ENCODE measurements around the gene RPL34. TPM values are rescaled to one million over a fixed set of nuclear protein-coding genes. Genes with fewer than 3 reads are reported as not detected.

Gene RPL34
- total RNA-seq, 1 experiment from 2014 or later, result 488 TPM

DNA sequence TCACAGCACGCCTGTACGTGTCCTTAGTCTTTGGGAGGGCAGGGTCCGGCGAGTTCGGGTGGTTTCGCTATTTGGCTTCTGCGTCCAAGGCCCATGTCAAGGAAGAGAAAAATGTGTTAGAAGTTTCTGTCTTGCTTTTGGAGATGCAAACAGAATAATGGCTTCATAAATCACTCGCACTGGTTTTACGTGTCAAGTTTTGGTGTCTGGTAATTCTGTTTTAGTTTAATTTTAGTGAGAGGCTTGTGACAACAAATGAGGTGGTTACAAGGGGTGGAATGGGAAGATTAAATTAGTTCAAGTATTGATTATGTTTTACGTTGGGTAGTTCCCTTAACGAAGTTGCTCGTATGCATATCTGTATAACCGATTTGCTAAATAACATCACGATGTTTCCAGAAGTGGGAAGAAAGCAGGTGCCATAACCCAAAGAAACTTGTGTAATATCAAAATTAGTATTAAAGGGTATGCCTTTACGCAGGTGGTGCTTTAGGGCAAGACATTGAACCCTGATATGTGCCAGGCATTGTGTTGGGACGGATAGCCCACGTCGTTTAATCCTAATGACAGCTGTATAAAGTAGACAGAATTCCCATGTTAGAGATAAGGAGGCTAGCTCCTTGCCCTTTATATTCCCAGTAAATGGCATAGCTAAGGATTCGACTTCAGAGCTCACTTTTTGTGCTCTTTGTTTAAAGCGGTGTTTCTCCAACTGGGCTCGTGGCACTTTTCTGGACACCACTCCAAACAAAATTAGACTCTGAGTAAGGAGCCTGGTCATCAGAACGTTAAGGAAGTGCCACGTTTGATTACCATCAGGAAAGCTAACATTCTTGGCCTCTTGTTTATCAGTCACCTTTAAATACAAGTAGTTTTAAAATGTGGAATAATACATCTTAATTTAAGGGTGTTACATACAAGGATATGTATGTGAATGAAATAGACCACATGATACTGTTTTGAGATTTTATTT lies 843 bp downstream of the RPL34 start:
- intact Hi-C loops (cut with micrococcal nuclease; ENCODE audit: unreplicated experiment) (no loop called here), in situ Hi-C loops (cut with HindIII; ENCODE audit: low pct_unique_long_range_greater_than_20kb, low sequenced_read_pairs) (no loop called here)
- peak overlapping the region; percentile 95 to 99 for H3K4me3 ChIP-seq (ENCODE audit: low read depth in 2 of 2, low read length in 2 of 2)
- no peaks in the 10 kb centered on the region for H3K9me3 ChIP-seq (ENCODE audit: control insufficient read depth, insufficient read depth, low read depth, low read length)
- DNase-seq (ENCODE audit: low read depth, low spot score) (no peak), ATAC-seq (no peak)
- TSS peak; percentile 83 for BruUV-seq (replicated peaks)
- peaks cover 7% of the 10 kb centered on the region for H3K4me1 ChIP-seq (ENCODE audit: control insufficient read depth, insufficient read depth, low read length)
- H3K36me3 ChIP-seq (ENCODE audit: control insufficient read depth, insufficient read depth, low read length), result peaks cover 35% of the 10 kb centered on the region
- H3K27me3 ChIP-seq (ENCODE audit: control insufficient read depth, insufficient read depth, low read length), result no peaks in the 10 kb centered on the region
- POLR2A ChIA-PET, result interaction anchor here (0.6 kb wide), 1 partner anchor 46 kb away, joined by 4 read pairs; no protein-coding TSS in a partner anchor
- CTCF ChIA-PET, result no interaction called here
- H3K27ac ChIP-seq (ENCODE audit: low read length), result peak overlapping the region; percentile 98
- TF ChIP-seq, protein P1, sequence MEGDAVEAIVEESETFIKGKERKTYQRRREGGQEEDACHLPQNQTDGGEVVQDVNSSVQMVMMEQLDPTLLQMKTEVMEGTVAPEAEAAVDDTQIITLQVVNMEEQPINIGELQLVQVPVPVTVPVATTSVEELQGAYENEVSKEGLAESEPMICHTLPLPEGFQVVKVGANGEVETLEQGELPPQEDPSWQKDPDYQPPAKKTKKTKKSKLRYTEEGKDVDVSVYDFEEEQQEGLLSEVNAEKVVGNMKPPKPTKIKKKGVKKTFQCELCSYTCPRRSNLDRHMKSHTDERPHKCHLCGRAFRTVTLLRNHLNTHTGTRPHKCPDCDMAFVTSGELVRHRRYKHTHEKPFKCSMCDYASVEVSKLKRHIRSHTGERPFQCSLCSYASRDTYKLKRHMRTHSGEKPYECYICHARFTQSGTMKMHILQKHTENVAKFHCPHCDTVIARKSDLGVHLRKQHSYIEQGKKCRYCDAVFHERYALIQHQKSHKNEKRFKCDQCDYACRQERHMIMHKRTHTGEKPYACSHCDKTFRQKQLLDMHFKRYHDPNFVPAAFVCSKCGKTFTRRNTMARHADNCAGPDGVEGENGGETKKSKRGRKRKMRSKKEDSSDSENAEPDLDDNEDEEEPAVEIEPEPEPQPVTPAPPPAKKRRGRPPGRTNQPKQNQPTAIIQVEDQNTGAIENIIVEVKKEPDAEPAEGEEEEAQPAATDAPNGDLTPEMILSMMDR (IDR thresholded peaks at IDR 0.05), result no peak
- TF ChIP-seq, protein P2, sequence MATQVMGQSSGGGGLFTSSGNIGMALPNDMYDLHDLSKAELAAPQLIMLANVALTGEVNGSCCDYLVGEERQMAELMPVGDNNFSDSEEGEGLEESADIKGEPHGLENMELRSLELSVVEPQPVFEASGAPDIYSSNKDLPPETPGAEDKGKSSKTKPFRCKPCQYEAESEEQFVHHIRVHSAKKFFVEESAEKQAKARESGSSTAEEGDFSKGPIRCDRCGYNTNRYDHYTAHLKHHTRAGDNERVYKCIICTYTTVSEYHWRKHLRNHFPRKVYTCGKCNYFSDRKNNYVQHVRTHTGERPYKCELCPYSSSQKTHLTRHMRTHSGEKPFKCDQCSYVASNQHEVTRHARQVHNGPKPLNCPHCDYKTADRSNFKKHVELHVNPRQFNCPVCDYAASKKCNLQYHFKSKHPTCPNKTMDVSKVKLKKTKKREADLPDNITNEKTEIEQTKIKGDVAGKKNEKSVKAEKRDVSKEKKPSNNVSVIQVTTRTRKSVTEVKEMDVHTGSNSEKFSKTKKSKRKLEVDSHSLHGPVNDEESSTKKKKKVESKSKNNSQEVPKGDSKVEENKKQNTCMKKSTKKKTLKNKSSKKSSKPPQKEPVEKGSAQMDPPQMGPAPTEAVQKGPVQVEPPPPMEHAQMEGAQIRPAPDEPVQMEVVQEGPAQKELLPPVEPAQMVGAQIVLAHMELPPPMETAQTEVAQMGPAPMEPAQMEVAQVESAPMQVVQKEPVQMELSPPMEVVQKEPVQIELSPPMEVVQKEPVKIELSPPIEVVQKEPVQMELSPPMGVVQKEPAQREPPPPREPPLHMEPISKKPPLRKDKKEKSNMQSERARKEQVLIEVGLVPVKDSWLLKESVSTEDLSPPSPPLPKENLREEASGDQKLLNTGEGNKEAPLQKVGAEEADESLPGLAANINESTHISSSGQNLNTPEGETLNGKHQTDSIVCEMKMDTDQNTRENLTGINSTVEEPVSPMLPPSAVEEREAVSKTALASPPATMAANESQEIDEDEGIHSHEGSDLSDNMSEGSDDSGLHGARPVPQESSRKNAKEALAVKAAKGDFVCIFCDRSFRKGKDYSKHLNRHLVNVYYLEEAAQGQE (IDR thresholded peaks at IDR 0.05; ENCODE audit: insufficient read depth in 1 of 2, low read depth in 2 of 2, low read length in 1 of 2), result no peak
- TF ChIP-seq POLR2AphosphoS5 (IDR thresholded peaks at IDR 0.05; ENCODE audit: low read depth, low read length) (no peak), SIN3A (IDR thresholded peaks at IDR 0.05; ENCODE audit: borderline replicate concordance, insufficient read depth, low read depth, low read length) (no peak), TCF7L2 (IDR thresholded peaks at IDR 0.05; ENCODE audit: low read depth, low read length) (no peak)

DNA sequence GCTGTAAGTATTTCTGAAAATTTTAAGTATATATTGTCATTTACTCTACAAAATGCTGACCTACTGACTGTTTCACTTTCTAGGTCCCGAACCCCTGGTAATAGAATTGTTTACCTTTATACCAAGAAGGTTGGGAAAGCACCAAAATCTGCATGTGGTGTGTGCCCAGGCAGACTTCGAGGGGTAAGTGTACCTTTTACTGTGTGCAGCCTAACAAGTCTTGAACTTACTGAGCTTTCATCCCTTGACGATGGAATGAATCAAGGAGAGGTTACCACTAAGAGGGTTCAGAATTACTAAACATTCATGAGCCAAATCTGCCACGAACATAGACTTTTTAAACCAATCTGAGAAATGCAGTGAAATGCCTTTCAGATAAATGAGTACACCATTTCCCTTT lies 1.6 kb downstream of the RPL34 start:
- intact Hi-C loops (cut with micrococcal nuclease; ENCODE audit: unreplicated experiment) (no loop called here), in situ Hi-C loops (cut with HindIII; ENCODE audit: low pct_unique_long_range_greater_than_20kb, low sequenced_read_pairs) (no loop called here)
- Histone ChIP-seq H3K4me1 (ENCODE audit: control insufficient read depth, insufficient read depth, low read length) (peaks cover 7% of the 10 kb centered on the region), H3K9me3 (ENCODE audit: control insufficient read depth, insufficient read depth, low read depth, low read length) (no peaks in the 10 kb centered on the region), H3K27ac (ENCODE audit: low read length) (peak overlapping the region; percentile 98; the same call in 1 of the 2 replicates), H3K27me3 (ENCODE audit: control insufficient read depth, insufficient read depth, low read length) (no peaks in the 10 kb centered on the region), H3K36me3 (ENCODE audit: control insufficient read depth, insufficient read depth, low read length) (peaks cover 35% of the 10 kb centered on the region), H3K4me3 (ENCODE audit: low read depth in 2 of 2, low read length in 2 of 2) (peak overlapping the region; percentile 95 to 99)
- ATAC-seq, result no peak
- no TSS peak for BruUV-seq (replicated peaks)
- CTCF ChIA-PET, result no interaction called here
- no peak for TF ChIP-seq SIN3A (IDR thresholded peaks at IDR 0.05; ENCODE audit: borderline replicate concordance, insufficient read depth, low read depth, low read length)
- TF ChIP-seq POLR2AphosphoS5 (IDR thresholded peaks at IDR 0.05; ENCODE audit: low read depth, low read length), result no peak
- no peak for TF ChIP-seq TCF7L2 (IDR thresholded peaks at IDR 0.05; ENCODE audit: low read depth, low read length)
- TF ChIP-seq, protein P1 (IDR thresholded peaks at IDR 0.05), result no peak
- TF ChIP-seq, protein P2 (IDR thresholded peaks at IDR 0.05; ENCODE audit: insufficient read depth in 1 of 2, low read depth in 2 of 2, low read length in 1 of 2), result no peak
- POLR2A ChIA-PET, result no interaction called here
- DNase-seq (ENCODE audit: low read depth, low spot score), result no peak

Data from Panc1 (cell line).